Astrocyte of the spinal cord (primary cell): ENCODE measurements around the gene RPL28.
"Not testable (repeated sequence)": the region's sequence is repeated elsewhere in the genome, so short reads cannot be mapped to it uniquely, and the experiment has no call there.

Experiments used
- DNase-seq: peaks from one replicate; pipeline ENCODE4 v3.0.0; 2011; ENCODE audit warnings: low read depth, low spot score
- H3K4me3 ChIP-seq: 2 replicates; pipeline ENCODE4 v1.5.1; 2011; ENCODE audit warnings: low read depth, mild to moderate bottlenecking, low read length, moderate library complexity
- CTCF ChIP-seq: IDR thresholded peaks from 2 replicates; pipeline ENCODE4 v1.5.1; 2012; ENCODE audit warnings: low read depth, mild to moderate bottlenecking, low read length, inconsistent platforms
- in situ Hi-C: cut with HindIII; loops from 2 replicates; pipeline ENCODE4 v1.10.0; 2017; ENCODE audit warnings: low sequenced_read_pairs

RPL28 gene

GRCh38 chr19:55443824-55444480 is 58.2 kb downstream of the RPL28 start:
- no peak for TF ChIP-seq CTCF
- H3K4me3 ChIP-seq: no peak overlapping the region
- in situ Hi-C loops: no loop called here
- DNase-seq: no peak

- H3K4me3 ChIP-seq: no peak overlapping the region
- no peak for TF ChIP-seq CTCF
- in situ Hi-C loops: no loop called here
- DNase-seq: no peak
Observed at GRCh38 chr19:55444646-55445045, 58.9 kb downstream of the RPL28 start.

DNA sequence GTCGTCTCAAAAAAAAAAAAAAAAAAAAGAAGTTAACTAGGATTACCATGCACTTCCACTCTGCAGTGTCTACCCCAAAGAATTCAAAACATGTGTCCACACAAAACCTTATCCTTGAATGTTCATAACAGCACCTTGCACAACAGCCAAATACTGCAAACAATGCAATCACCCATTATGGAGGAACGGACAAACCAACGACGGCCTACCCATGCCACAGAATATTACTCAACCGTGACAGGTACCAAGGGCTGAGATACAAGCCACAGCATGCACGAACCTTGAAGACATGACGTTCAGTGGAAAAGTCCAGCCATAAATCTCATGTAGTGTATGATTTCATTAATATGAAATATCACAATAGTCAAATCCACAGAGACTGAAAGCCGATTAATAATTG is 60.3 kb downstream of the RPL28 start:
- no peak for DNase-seq
- H3K4me3 ChIP-seq: no peak overlapping the region
- no peak for TF ChIP-seq CTCF
- in situ Hi-C loops: no loop called here

DNA sequence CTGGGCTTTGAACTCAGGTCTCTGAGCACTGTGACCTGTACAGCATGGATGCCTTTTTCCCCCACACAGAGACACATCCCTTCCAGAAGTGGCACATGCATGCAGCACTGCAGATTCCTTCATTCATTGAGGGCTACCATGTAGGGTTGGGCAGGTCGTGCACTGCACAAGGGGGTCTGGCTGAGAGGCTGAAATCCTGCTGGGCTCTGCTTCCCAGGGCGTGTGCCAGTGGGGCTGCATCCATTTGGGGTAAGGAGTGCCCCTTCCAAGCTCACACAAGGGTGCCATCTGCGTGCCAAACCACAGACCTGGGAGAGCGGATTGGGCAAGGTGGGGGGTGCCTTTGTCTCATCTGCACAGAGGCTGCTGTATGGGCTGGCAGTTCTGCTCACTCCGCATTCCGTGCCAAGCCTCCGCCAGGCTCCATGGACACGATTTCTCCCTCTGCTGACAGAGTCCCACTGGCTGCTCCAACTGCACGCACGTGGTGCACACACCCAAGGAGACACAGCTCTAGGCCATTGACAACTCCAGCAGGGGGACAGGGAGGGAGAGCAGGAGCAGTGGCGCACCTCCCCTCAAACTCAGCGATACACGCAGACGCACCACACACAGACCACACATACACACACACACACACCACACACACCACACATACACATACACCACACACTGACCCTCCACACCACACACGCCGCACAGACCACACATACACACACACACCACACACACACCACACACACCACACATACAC is 61.9 kb downstream of the RPL28 start:
- no peak overlapping the region for H3K4me3 ChIP-seq
- peak; percentile 9 for DNase-seq
- TF ChIP-seq CTCF: no peak
- in situ Hi-C loops: no loop called here

DNA sequence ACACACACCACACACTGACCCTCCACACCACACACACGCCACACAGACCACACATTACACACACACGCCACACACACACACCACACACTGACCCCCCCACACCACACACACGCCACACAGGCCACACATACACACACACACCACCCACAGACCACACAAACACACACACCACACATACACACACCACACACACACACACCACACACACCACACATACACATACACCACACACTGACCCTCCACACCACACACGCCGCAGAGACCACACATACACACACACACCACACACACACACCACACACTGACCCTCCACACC is 62.4 kb downstream of the RPL28 start:
- DNase-seq, H3K4me3 ChIP-seq, in situ Hi-C loops: not testable (repeated sequence)

DNA sequence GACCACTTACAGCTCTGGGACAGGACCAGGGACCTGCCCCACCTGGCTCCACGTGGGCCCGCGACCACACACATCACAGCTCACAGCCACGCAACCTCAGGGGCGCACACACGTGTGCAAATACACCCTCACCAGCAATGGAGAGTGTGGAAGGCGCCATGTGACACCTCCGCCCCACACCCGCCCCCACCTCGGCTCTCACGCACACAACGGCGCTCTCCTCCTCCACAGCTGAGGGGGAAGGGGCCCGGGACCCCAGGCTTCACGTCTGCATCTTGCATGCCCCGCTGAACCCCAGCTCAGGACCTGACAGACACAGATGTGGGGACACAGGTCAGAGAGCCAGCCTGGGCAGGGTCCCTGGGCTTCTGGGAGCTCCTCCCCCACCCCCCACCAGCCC is 63.7 kb downstream of the RPL28 start:
- in situ Hi-C loops: no loop called here
- no peak overlapping the region for H3K4me3 ChIP-seq
- DNase-seq: no peak
- TF ChIP-seq CTCF: no peak

DNA sequence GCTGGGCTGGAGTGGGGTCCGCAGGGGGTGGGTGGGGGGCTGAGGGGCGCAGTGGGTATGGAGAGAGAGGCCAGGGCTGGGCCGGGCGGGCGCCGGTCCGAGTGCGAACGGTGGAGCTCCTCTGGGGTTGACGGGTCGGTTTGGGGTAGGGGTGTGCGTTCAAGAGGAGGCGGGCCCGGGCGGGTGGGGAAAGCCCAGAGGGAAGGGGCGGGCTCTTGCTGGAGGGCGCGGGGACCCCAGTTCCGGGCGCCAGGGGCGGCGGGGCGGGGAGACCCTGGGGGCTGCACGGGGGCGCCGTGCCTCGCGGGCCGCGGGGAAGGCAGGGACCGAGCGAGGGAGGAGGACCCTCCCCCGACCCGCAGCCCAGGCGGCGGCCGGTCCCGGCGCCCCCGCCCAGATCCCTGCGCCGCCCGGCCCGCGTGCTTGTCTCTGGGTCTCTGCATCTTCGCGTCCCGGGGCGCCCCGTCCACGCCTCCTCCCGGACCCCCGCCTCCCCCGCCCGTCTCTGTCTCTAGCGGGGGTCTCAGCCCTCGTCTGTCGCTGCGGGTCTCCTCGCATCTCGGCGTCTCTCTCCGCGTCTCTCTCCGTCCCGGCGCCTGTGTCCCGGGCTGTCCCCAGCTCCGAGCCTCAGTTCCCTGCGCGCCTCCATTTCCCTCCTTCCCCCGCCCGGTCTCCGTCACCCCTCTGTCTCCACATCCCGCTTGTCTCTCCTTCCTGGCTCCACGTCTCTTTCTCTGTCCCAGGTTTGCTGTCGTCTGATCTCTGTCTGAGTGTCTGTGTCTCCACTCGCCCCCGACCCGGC is 65.6 kb downstream of the RPL28 start:
- no peak for DNase-seq
- TF ChIP-seq CTCF: no peak
- no peak overlapping the region for H3K4me3 ChIP-seq
- in situ Hi-C loops: no loop called here
